ENCODE measurements around the gene MAPK6. TPM values are rescaled to one million over a fixed set of nuclear protein-coding genes. Genes with fewer than 3 reads are reported as not detected.

The MAPK6 gene
- total and polyA plus RNA-seq, 9 of the 15 experiments (the other 6 are each of a cell fraction or from before 2014, with no cell fraction given), result 28.5 to 97.1 (median 74.0) TPM

DNA sequence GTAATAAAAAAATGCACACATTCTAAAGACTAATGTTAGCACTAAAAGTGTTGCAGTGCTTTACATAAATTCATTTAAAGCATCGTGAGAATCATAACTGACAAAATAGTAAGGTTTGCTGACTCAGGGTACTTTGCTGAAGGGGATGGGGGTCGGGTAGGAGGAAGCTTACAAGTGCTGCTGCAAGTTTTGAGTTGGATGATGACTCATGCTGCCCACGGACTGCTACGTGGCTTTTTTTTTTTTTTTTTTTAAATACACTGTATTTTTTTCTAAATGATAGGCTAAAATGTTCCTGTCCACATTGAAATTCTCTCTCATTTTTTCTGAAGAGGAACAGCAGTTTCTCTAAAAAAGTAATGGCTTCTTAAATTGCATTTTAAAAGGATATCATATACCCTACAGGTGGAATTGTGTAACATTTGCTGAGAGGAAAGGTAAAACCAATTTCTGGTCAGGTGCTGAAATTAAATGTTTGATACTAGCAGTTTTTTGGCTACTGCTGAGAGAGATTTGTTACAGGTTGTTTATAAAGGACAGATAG, 2.2 kb downstream of the MAPK6 start (continued):
- TF ChIP-seq, protein P1, sequence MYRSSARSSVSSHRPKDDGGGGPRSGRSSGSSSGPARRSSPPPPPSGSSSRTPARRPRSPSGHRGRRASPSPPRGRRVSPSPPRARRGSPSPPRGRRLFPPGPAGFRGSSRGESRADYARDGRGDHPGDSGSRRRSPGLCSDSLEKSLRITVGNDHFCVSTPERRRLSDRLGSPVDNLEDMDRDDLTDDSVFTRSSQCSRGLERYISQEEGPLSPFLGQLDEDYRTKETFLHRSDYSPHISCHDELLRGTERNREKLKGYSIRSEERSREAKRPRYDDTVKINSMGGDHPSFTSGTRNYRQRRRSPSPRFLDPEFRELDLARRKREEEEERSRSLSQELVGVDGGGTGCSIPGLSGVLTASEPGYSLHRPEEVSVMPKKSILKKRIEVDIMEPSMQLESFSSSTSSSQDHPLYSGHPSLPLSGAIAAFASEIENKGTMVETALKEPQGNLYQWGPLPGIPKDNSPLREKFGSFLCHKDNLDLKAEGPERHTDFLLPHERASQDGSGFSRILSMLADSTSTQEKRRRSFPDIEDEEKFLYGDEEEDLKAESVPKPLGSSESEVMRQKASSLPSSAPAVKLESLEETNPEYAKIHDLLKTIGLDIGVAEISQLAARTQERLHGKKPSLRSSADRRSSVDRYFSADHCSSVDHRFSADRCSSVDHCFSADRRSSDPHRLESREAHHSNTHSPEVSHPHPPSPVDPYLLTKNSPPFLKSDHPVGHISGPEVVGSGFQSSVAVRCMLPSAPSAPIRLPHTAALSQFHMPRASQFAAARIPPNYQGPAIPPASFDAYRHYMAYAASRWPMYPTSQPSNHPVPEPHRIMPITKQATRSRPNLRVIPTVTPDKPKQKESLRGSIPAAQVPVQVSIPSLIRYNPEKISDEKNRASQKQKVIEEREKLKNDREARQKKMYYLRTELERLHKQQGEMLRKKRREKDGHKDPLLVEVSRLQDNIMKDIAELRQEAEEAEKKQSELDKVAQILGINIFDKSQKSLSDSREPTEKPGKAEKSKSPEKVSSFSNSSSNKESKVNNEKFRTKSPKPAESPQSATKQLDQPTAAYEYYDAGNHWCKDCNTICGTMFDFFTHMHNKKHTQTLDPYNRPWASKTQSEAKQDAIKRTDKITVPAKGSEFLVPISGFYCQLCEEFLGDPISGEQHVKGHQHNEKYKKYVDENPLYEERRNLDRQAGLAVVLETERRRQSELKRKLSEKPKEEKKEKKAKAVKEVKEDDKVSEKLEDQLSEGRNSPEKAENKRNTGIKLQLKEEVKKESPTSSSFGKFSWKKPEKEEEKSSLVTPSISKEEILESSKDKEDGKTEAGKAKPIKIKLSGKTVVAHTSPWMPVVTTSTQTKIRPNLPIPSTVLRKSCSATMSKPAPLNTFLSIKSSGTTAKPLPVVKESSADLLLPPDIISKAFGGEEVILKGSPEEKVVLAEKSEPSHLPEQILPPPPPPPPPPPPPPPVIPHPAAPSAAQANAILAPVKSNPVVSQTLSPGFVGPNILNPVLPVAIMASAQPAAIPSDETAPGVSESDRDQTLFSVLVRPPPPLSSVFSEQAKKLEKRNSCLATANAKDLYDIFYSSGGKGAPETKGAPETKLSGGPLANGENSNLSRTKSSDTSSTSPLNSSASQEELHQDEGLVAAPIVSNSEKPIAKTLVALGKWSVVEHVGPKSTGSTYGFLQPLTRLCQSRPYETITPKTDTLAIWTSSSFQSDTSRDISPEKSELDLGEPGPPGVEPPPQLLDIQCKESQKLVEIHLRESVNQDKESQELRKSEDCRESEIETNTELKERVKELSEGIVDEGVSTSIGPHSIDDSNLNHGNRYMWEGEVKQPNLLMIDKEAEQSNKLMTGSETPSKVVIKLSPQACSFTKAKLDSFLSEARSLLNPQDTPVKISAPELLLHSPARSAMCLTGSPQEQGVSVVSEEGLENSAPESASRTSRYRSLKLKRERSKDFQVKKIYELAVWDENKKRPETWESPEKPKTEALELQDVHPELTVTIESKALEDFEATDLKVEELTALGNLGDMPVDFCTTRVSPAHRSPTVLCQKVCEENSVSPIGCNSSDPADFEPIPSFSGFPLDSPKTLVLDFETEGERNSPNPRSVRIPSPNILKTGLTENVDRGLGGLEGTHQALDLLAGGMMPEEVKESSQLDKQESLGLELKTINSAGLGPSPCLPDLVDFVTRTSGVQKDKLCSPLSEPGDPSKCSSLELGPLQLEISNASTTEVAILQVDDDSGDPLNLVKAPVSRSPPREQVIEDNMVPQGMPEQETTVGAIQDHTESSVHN (IDR thresholded peaks at IDR 0.05; ENCODE audit: borderline replicate concordance in 1 of 2, low read depth in 1 of 2), result peak in 1 of 2 experiments; percentile 90; a peak in 2 of 4 replicates
- TF ChIP-seq GTF3C2 (IDR thresholded peaks at IDR 0.05; ENCODE audit: borderline replicate concordance, extremely low read depth, insufficient read length), result no peak
- TF ChIP-seq HEY1 (CRISPR knock-in tag; IDR thresholded peaks at IDR 0.05; ENCODE audit: borderline replicate concordance), result no peak
- peak in 1 of 2 experiments; percentile 45; a peak in 1 of 4 replicates for TF ChIP-seq BCLAF1 (IDR thresholded peaks at IDR 0.05; ENCODE audit: borderline replicate concordance in 1 of 2, control insufficient read depth in 1 of 2, low read depth in 2 of 2, low read length in 1 of 2)
- TF ChIP-seq CEBPB (tag; IDR thresholded peaks at IDR 0.05), result peak; percentile 85
- no peak for TF ChIP-seq ZBTB11 (CRISPR knock-in tag; IDR thresholded peaks at IDR 0.05)

Measured in K562 (cell line).